Measurements from ENCODE around the gene SYNGAP1.

Gene SYNGAP1

GRCh38 chr6:33424855-33425667 lies 5.2 kb downstream of the SYNGAP1 start:
- DNase-seq: no peak

- peak; percentile 89 to 90 for DNase-seq
These were observed 6.1 kb downstream of the SYNGAP1 start for GRCh38 chr6:33425668-33426577.

- peak; percentile 61 to 72 for DNase-seq
These were observed 7.0 kb downstream of the SYNGAP1 start for GRCh38 chr6:33426590-33427511.

- DNase-seq: peak; percentile 75 to 79
These were observed 7.8 kb downstream of the SYNGAP1 start for GRCh38 chr6:33427585-33428223.

GRCh38 chr6:33428224-33428965 lies 8.5 kb downstream of the SYNGAP1 start:
- DNase-seq: peak; percentile 35 to 43

- DNase-seq: no peak
These were observed 9.3 kb downstream of the SYNGAP1 start for GRCh38 chr6:33428966-33429749.

GRCh38 chr6:33429750-33430052 lies 9.8 kb downstream of the SYNGAP1 start:
- DNase-seq: peak in 1 of 2 donors; percentile 56

GRCh38 chr6:33430334-33430733 lies 10.5 kb downstream of the SYNGAP1 start:
- peak in 1 of 2 donors; percentile 43 for DNase-seq

GRCh38 chr6:33430991-33431879 lies 11.4 kb downstream of the SYNGAP1 start:
- DNase-seq: peak; percentile 89 to 90

GRCh38 chr6:33431880-33432541 lies 12.1 kb downstream of the SYNGAP1 start:
- DNase-seq: peak in 1 of 2 donors; percentile 52

- no peak for DNase-seq
These were observed 12.7 kb downstream of the SYNGAP1 start for GRCh38 chr6:33432546-33432945.

GRCh38 chr6:33433001-33433543 lies 13.2 kb downstream of the SYNGAP1 start:
- no peak for DNase-seq

- DNase-seq: no peak
These were observed 13.8 kb downstream of the SYNGAP1 start for GRCh38 chr6:33433544-33434191.

GRCh38 chr6:33434961-33435360 lies 15.1 kb downstream of the SYNGAP1 start:
- DNase-seq: no peak

GRCh38 chr6:33437666-33438065 lies 17.8 kb downstream of the SYNGAP1 start:
- DNase-seq: no peak

GRCh38 chr6:33438978-33439594 lies 19.2 kb downstream of the SYNGAP1 start:
- no peak for DNase-seq

- DNase-seq: no peak
These were observed 20.2 kb downstream of the SYNGAP1 start for GRCh38 chr6:33439956-33440648.

Measured in CD4-positive, alpha-beta T cell treated with Interleukin-1 beta for 1 hour (primary cell).